ENCODE results near the gene ADCK1. TPM values are rescaled to one million over a fixed set of nuclear protein-coding genes. Genes with fewer than 3 reads are reported as not detected.
A peak's percentile ranks its signal among the peaks of the same experiment; 100 is the strongest.

ADCK1 gene
- total and polyA plus RNA-seq, 2 donors (not counting 1 experiment from before 2014, with no cell fraction given), result 10.6 to 18.3 TPM

GRCh38 chr14:77965919-77966435 lies 166.1 kb downstream of the ADCK1 start:
- H3K27ac Mint-ChIP-seq, result no peak overlapping the region
- under 1% methylated on average over 34 of the region's 35 CpGs for WGBS (ENCODE audit: insufficient coverage)
- ATAC-seq (ENCODE audit: low read depth), result no peak

DNA sequence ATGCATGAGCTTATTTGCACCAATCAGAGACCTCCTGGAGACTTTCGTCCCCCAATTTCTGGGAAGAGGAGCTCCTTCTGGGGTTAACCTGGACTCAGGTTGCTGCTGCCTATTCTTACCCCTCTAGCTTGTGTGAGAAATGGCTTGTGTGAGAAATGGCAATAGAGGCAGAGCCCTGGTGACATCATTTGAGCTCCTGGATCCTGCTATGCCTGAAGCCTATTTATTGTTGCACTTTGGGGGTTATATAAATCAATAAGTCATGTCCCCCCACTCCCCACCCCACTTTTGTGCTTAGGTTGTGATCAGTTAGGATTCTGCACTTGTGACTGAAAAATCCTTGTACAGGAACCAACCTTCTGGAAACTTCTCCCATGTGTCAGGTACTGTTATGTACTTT lies 167.2 kb downstream of the ADCK1 start:
- H3K36me3 ChIP-seq (replicated peaks in 1 of 2; ENCODE audit: control extremely low read depth in 1 of 2, control insufficient read depth in 1 of 2, extremely low read depth in 1 of 2, insufficient read depth in 2 of 2, low read length in 1 of 2), result no peaks in the 10 kb centered on the region
- no peak overlapping the region for H3K9ac ChIP-seq (ENCODE audit: low read length)
- peaks cover 0 to 17% (median 5%) of the 10 kb centered on the region in 4 experiments for H3K27me3 ChIP-seq (replicated peaks in 1 of 4; ENCODE audit: control extremely low read depth in 1 of 4, control insufficient read depth in 3 of 4, insufficient read depth in 4 of 4, low read length in 3 of 4)
- H3K27me3 Mint-ChIP-seq, result peaks cover 27% of the 10 kb centered on the region
- H3K4me1 ChIP-seq (ENCODE audit: control insufficient read depth in 2 of 2, insufficient read depth in 2 of 2, low read length in 2 of 2), result peaks cover 7 to 9% of the 10 kb centered on the region in 2 donors
- peaks cover 10% of the 10 kb centered on the region for H3K4me1 Mint-ChIP-seq
- no peak overlapping the region for H3K4me3 Mint-ChIP-seq
- H3K9me3 ChIP-seq (ENCODE audit: control extremely low read depth in 1 of 3, control insufficient read depth in 2 of 3, insufficient read depth in 1 of 3, low read length in 2 of 3), result no peaks in the 10 kb centered on the region
- TF ChIP-seq CTCF (IDR thresholded peaks at IDR 0.05), result no peak
- TF ChIP-seq EZH2 (IDR thresholded peaks at IDR 0.05; ENCODE audit: borderline replicate concordance, insufficient read depth, low read depth, low read length, poor library complexity, severe bottlenecking), result no peak
- no peak overlapping the region for H3K4me2 ChIP-seq (replicated peaks; ENCODE audit: low read depth, low read length, poor library complexity, severe bottlenecking)
- CTCF ChIA-PET, result no interaction called here
- H4K20me1 ChIP-seq (ENCODE audit: control insufficient read depth, insufficient read depth, low read length, poor library complexity, severe bottlenecking), result no peaks in the 10 kb centered on the region
- H3K27ac ChIP-seq (ENCODE audit: low read length in 2 of 2), result no peak overlapping the region
- H3K27ac Mint-ChIP-seq, result no peak overlapping the region
- H3K79me2 ChIP-seq (ENCODE audit: control insufficient read depth, insufficient read depth, low read length), result no peaks in the 10 kb centered on the region
- POLR2A ChIA-PET, result no interaction called here
- intact Hi-C loops (cut with micrococcal nuclease), result no loop called here
- H3K4me3 ChIP-seq (ENCODE audit: control extremely low read depth in 1 of 5, extremely low read depth in 1 of 5, insufficient read depth in 1 of 5, low read depth in 2 of 5, low read length in 4 of 5), result no peak overlapping the region
- ATAC-seq (ENCODE audit: low read depth) (no peak), DNase-seq (no peak)
- no peak overlapping the region for H2AFZ ChIP-seq (ENCODE audit: insufficient read depth, low read depth, low read length, poor library complexity, severe bottlenecking)
- no CpG with 5 or more reads among the region's 1 CpG for WGBS (ENCODE audit: insufficient coverage)
- H3K9me3 Mint-ChIP-seq (ENCODE audit: insufficient read depth), result no peaks in the 10 kb centered on the region

More at GRCh38 chr14:77965919-77966435, 166.1 kb downstream of the ADCK1 start:
- Histone ChIP-seq H3K36me3 (replicated peaks in 1 of 2; ENCODE audit: control extremely low read depth in 1 of 2, control insufficient read depth in 1 of 2, extremely low read depth in 1 of 2, insufficient read depth in 2 of 2, low read length in 1 of 2) (no peaks in the 10 kb centered on the region), H3K79me2 (ENCODE audit: control insufficient read depth, insufficient read depth, low read length) (no peaks in the 10 kb centered on the region), H3K9ac (ENCODE audit: low read length) (peak overlapping the region; percentile 39), H2AFZ (ENCODE audit: insufficient read depth, low read depth, low read length, poor library complexity, severe bottlenecking) (peak overlapping the region; percentile 50), H3K9me3 (ENCODE audit: control extremely low read depth in 1 of 3, control insufficient read depth in 2 of 3, insufficient read depth in 1 of 3, low read length in 2 of 3) (no peaks in the 10 kb centered on the region), H3K4me3 (ENCODE audit: control extremely low read depth in 1 of 5, extremely low read depth in 1 of 5, insufficient read depth in 1 of 5, low read depth in 2 of 5, low read length in 4 of 5) (peak overlapping the region in 3 of 5 experiments; percentile 33 to 44 (median 40)), H3K27ac (ENCODE audit: low read length in 2 of 2) (no peak overlapping the region), H3K27me3 (replicated peaks in 1 of 4; ENCODE audit: control extremely low read depth in 1 of 4, control insufficient read depth in 3 of 4, insufficient read depth in 4 of 4, low read length in 3 of 4) (peaks cover 0 to 17% (median 5%) of the 10 kb centered on the region in 4 experiments), H3K4me1 (ENCODE audit: control insufficient read depth in 2 of 2, insufficient read depth in 2 of 2, low read length in 2 of 2) (peaks cover 7 to 9% of the 10 kb centered on the region in 2 donors), H3K4me2 (replicated peaks; ENCODE audit: low read depth, low read length, poor library complexity, severe bottlenecking) (peak overlapping the region; percentile 77), H4K20me1 (ENCODE audit: control insufficient read depth, insufficient read depth, low read length, poor library complexity, severe bottlenecking) (no peaks in the 10 kb centered on the region)
- CTCF ChIA-PET, result no interaction called here
- POLR2A ChIA-PET, result no interaction called here
- TF ChIP-seq EZH2 (IDR thresholded peaks at IDR 0.05; ENCODE audit: borderline replicate concordance, insufficient read depth, low read depth, low read length, poor library complexity, severe bottlenecking) (no peak), CTCF (IDR thresholded peaks at IDR 0.05) (no peak)
- H3K27me3 Mint-ChIP-seq, result peaks cover 27% of the 10 kb centered on the region
- intact Hi-C loops (cut with micrococcal nuclease), result no loop called here
- peak overlapping the region; percentile 71 for H3K4me3 Mint-ChIP-seq
- peaks cover 10% of the 10 kb centered on the region for H3K4me1 Mint-ChIP-seq
- H3K9me3 Mint-ChIP-seq (ENCODE audit: insufficient read depth), result no peaks in the 10 kb centered on the region
- DNase-seq, result peak; percentile 13

All from B cell (primary cell).